ACC112 (cell line): ENCODE data around the gene SLC35A3.

Experiments used
- H2AFZ ChIP-seq: fragments of 200-600 bp; sonication (generic); one replicate; pipeline ENCODE4 v1.6.0; 2017; ENCODE audit warnings: antibody characterized with exemption, low read length; ENCODE audit not compliant: unreplicated experiment
- H3K27ac ChIP-seq: fragments of 200-600 bp; sonication (generic); 2 replicates; pipeline ENCODE4 v1.5.1; 2014; ENCODE audit warnings: low read depth, mild to moderate bottlenecking, antibody characterized with exemption, low read length, moderate library complexity
- H3K27me3 ChIP-seq: fragments of 200-600 bp; sonication (generic); 2 replicates; pipeline ENCODE4 v1.6.1; 2014; ENCODE audit warnings: mild to moderate bottlenecking, antibody characterized with exemption, low read length, moderate library complexity, mixed read lengths; ENCODE audit not compliant: insufficient read depth
- H3K36me3 ChIP-seq: fragments of 200-600 bp; sonication (generic); 2 replicates; pipeline ENCODE4 v1.6.1; 2016; ENCODE audit warnings: mild to moderate bottlenecking, antibody characterized with exemption, low read length, moderate library complexity, mixed read lengths; ENCODE audit not compliant: insufficient read depth
- H3K4me1 ChIP-seq: fragments of 200-600 bp; sonication (generic); one replicate; pipeline ENCODE4 v1.6.1; 2016; ENCODE audit warnings: low read length, mixed read lengths; ENCODE audit not compliant: insufficient read depth, unreplicated experiment, control insufficient read depth
- H3K4me3 ChIP-seq: fragments of 200-600 bp; sonication (generic); 2 replicates; pipeline ENCODE4 v1.5.1; 2014; ENCODE audit warnings: mild to moderate bottlenecking, low read depth, low read length
- H3K79me2 ChIP-seq: fragments of 200-600 bp; sonication (generic); one replicate; pipeline ENCODE4 v1.6.0; 2016; ENCODE audit warnings: low read length; ENCODE audit not compliant: control insufficient read depth, unreplicated experiment, insufficient read depth

The SLC35A3 gene

GRCh38 chr1:99993468-99993845 is 23.7 kb downstream of the SLC35A3 start:
- peaks cover 27% of the 10 kb centered on the region for H3K36me3 ChIP-seq
- no peak overlapping the region for H3K27ac ChIP-seq
- H3K4me3 ChIP-seq: no peak overlapping the region
- no peak overlapping the region for H2AFZ ChIP-seq
- H3K79me2 ChIP-seq: peaks cover 14% of the 10 kb centered on the region
- H3K27me3 ChIP-seq: no peaks in the 10 kb centered on the region
- no peaks in the 10 kb centered on the region for H3K4me1 ChIP-seq

GRCh38 chr1:99994496-99994895 is 24.7 kb downstream of the SLC35A3 start:
- Histone ChIP-seq H3K79me2 (peaks cover 8% of the 10 kb centered on the region), H3K4me1 (no peaks in the 10 kb centered on the region)

GRCh38 chr1:99996951-99997350 is 27.2 kb downstream of the SLC35A3 start:
- H3K4me1 ChIP-seq: no peaks in the 10 kb centered on the region
- peaks cover 17% of the 10 kb centered on the region for H3K36me3 ChIP-seq
- H3K27ac ChIP-seq: no peak overlapping the region
- no peak overlapping the region for H3K4me3 ChIP-seq
- no peak overlapping the region for H2AFZ ChIP-seq
- H3K27me3 ChIP-seq: no peaks in the 10 kb centered on the region
- peaks cover 1% of the 10 kb centered on the region for H3K79me2 ChIP-seq

More at GRCh38 chr1:99994496-99994895, 24.7 kb downstream of the SLC35A3 start:
- peaks cover 27% of the 10 kb centered on the region for H3K36me3 ChIP-seq
- H3K27ac ChIP-seq: no peak overlapping the region
- H3K4me3 ChIP-seq: no peak overlapping the region
- no peaks in the 10 kb centered on the region for H3K27me3 ChIP-seq
- H2AFZ ChIP-seq: no peak overlapping the region

- H3K4me3 ChIP-seq: no peak overlapping the region
- no peak overlapping the region for H2AFZ ChIP-seq
- H3K79me2 ChIP-seq: peaks cover 16% of the 10 kb centered on the region
- H3K27ac ChIP-seq: no peak overlapping the region
- H3K27me3 ChIP-seq: no peaks in the 10 kb centered on the region
- H3K36me3 ChIP-seq: peaks cover 9% of the 10 kb centered on the region; the same call in 1 of the 2 replicates
- H3K4me1 ChIP-seq: no peaks in the 10 kb centered on the region
Observed at GRCh38 chr1:100001462-100001861, 31.7 kb downstream of the SLC35A3 start.

- no peak overlapping the region for H3K4me3 ChIP-seq
- peaks cover 9% of the 10 kb centered on the region; the same call in 1 of the 2 replicates for H3K36me3 ChIP-seq
- H3K4me1 ChIP-seq: peaks cover 7% of the 10 kb centered on the region
- H3K27ac ChIP-seq: no peak overlapping the region
- no peaks in the 10 kb centered on the region for H3K27me3 ChIP-seq
- H2AFZ ChIP-seq: no peak overlapping the region
- H3K79me2 ChIP-seq: peaks cover 16% of the 10 kb centered on the region
Observed at GRCh38 chr1:100005424-100005823, 35.6 kb downstream of the SLC35A3 start.

- peaks cover 7% of the 10 kb centered on the region for H3K4me1 ChIP-seq
- H2AFZ ChIP-seq: no peak overlapping the region
- H3K27ac ChIP-seq: no peak overlapping the region
- peaks cover 16% of the 10 kb centered on the region for H3K79me2 ChIP-seq
- H3K4me3 ChIP-seq: no peak overlapping the region
- peaks cover 9% of the 10 kb centered on the region; the same call in 1 of the 2 replicates for H3K36me3 ChIP-seq
- H3K27me3 ChIP-seq: no peaks in the 10 kb centered on the region
Observed at GRCh38 chr1:100006688-100007087, 36.9 kb downstream of the SLC35A3 start.

GRCh38 chr1:100009458-100009857 is 39.7 kb downstream of the SLC35A3 start:
- H3K27me3 ChIP-seq: no peaks in the 10 kb centered on the region
- no peak overlapping the region for H3K4me3 ChIP-seq
- no peak overlapping the region for H2AFZ ChIP-seq
- H3K27ac ChIP-seq: no peak overlapping the region
- peaks cover 11% of the 10 kb centered on the region for H3K79me2 ChIP-seq
- peaks cover 7% of the 10 kb centered on the region for H3K4me1 ChIP-seq
- peaks cover 6% of the 10 kb centered on the region; the same call in 1 of the 2 replicates for H3K36me3 ChIP-seq

- H3K36me3 ChIP-seq: no peaks in the 10 kb centered on the region
- no peak overlapping the region for H2AFZ ChIP-seq
- peaks cover 5% of the 10 kb centered on the region for H3K79me2 ChIP-seq
- no peak overlapping the region for H3K27ac ChIP-seq
- no peak overlapping the region for H3K4me3 ChIP-seq
- H3K4me1 ChIP-seq: peaks cover 7% of the 10 kb centered on the region
- no peaks in the 10 kb centered on the region for H3K27me3 ChIP-seq
Observed at GRCh38 chr1:100010804-100011203, 41.0 kb downstream of the SLC35A3 start.

GRCh38 chr1:100019220-100019619 is 49.4 kb downstream of the SLC35A3 start:
- H3K79me2 ChIP-seq: no peaks in the 10 kb centered on the region
- no peaks in the 10 kb centered on the region for H3K4me1 ChIP-seq
- no peak overlapping the region for H3K4me3 ChIP-seq
- no peak overlapping the region for H2AFZ ChIP-seq
- H3K36me3 ChIP-seq: peaks cover 3% of the 10 kb centered on the region; the same call in 1 of the 2 replicates
- no peak overlapping the region for H3K27ac ChIP-seq
- no peaks in the 10 kb centered on the region for H3K27me3 ChIP-seq

- Histone ChIP-seq H2AFZ (no peak overlapping the region), H3K79me2 (no peaks in the 10 kb centered on the region), H3K27me3 (no peaks in the 10 kb centered on the region), H3K36me3 (peaks cover under 1% of the 10 kb centered on the region; the same call in 1 of the 2 replicates), H3K4me1 (no peaks in the 10 kb centered on the region), H3K4me3 (no peak overlapping the region), H3K27ac (no peak overlapping the region)
Observed at GRCh38 chr1:100023482-100023881, 53.7 kb downstream of the SLC35A3 start.

GRCh38 chr1:100027212-100027611 is 57.4 kb downstream of the SLC35A3 start:
- H3K27ac ChIP-seq: no peak overlapping the region
- H3K36me3 ChIP-seq: peaks cover 6% of the 10 kb centered on the region; the same call in 1 of the 2 replicates
- no peak overlapping the region for H2AFZ ChIP-seq
- H3K27me3 ChIP-seq: no peaks in the 10 kb centered on the region
- H3K4me1 ChIP-seq: no peaks in the 10 kb centered on the region
- H3K4me3 ChIP-seq: no peak overlapping the region
- no peaks in the 10 kb centered on the region for H3K79me2 ChIP-seq
